K562 (cell line): Measurements from ENCODE around the gene GFRAL. TPM values are rescaled to one million over a fixed set of nuclear protein-coding genes. Genes with fewer than 3 reads are reported as not detected.

Source experiments
- ATAC-seq: fragments of 200-7000 bp; cut with Tn5 transposase; 3 replicates; pipeline ENCODE4 v1.9.1; 2020; ENCODE audit warnings: moderate library complexity
- BruUV-seq: library from RNA; stranded (reverse); fragments of 400-500 nt; replicated peaks from 2 replicates; lab custom pipeline; 2021; lab: Mats Ljungman, UMichigan
- CTCF ChIA-PET: fragments of 300-600 bp; formaldehyde crosslinking; extraction: SDS; loops from one replicate; lab custom pipeline; 2021; ENCODE audit warnings: low intra/inter-chr PET ratio; lab: Yijun Ruan, JAX
- POLR2A ChIA-PET: fragments of 300-600, 350-650 bp; sonication (Branson Sonifier 250); formaldehyde crosslinking; extraction: SDS; loops from one replicate; lab custom pipeline; 2021; ENCODE audit warnings: antibody characterized with exemption, inconsistent platforms; lab: Yijun Ruan, JAX
- DNase-seq, 4 experiments: peaks; one replicate each; pipeline versions ENCODE4 v3.0.0 to v3.0.0-alpha.2; 2011 to 2018; ENCODE audit warnings: low spot score in 3 of 4, mixed read lengths in 3 of 4; ENCODE audit errors: extremely low read depth in 1 of 4
- FAIRE-seq: peaks from 2 replicates; lab custom pipeline; 2011; peaks lifted over from hg19 to GRCh38; lab: Jason Lieb, UNC
- H2AFZ ChIP-seq: 2 replicates; pipeline ENCODE4 v1.6.0; 2011; ENCODE audit warnings: low read depth, low read length, control low read depth, inconsistent platforms
- H3K27ac ChIP-seq: fragments of 200-600 bp; 3 replicates; pipeline ENCODE4 v1.8.0; 2011; ENCODE audit warnings: low read depth, mild to moderate bottlenecking, control low read depth, inconsistent platforms, low read length, moderate library complexity, mixed read lengths; ENCODE audit errors: extremely low read depth
- H3K27me3 ChIP-seq, 2 experiments: fragments of 300-600 bp in 1 of 2; 2 replicates in 1 of 2; 3 replicates in 1 of 2; pipeline versions ENCODE4 v1.6.0 to v1.8.0; 2011; ENCODE audit warnings: inconsistent platforms in 2 of 2, low read length in 2 of 2, mild to moderate bottlenecking in 1 of 2, mixed read lengths in 1 of 2, moderate library complexity in 1 of 2; ENCODE audit not compliant: control insufficient read depth in 2 of 2, insufficient read depth in 2 of 2
- H3K36me3 ChIP-seq: fragments of 300-600 bp; 3 replicates; pipeline ENCODE4 v1.8.0; 2011; ENCODE audit warnings: mild to moderate bottlenecking, low read length, inconsistent platforms; ENCODE audit not compliant: control insufficient read depth, insufficient read depth
- H3K4me1 ChIP-seq, 2 experiments: fragments of 200-600 bp in 1 of 2; replicated peaks in 1 of 2; 2 replicates in 1 of 2; 3 replicates in 1 of 2; pipeline versions ENCODE4 v1.5.1 to v1.8.0; 2011; ENCODE audit warnings: inconsistent platforms in 2 of 2, low read length in 2 of 2, mild to moderate bottlenecking in 1 of 2, mixed read lengths in 1 of 2, moderate library complexity in 1 of 2; ENCODE audit not compliant: control insufficient read depth in 2 of 2, insufficient read depth in 2 of 2
- H3K4me2 ChIP-seq: 2 replicates; pipeline ENCODE4 v1.6.1; 2011; ENCODE audit warnings: low read length, control low read depth, inconsistent platforms, mixed read lengths; ENCODE audit not compliant: insufficient read depth
- H3K4me3 ChIP-seq: fragments of 200-600 bp; sonication (generic), shearing (Covaris generic); 2 replicates; pipeline ENCODE4 v1.5.1; 2016; ENCODE audit warnings: control low read depth, inconsistent platforms
- H3K79me2 ChIP-seq: fragments of 200-600 bp; 3 replicates; pipeline ENCODE4 v1.8.0; 2011; ENCODE audit warnings: low read length, inconsistent platforms; ENCODE audit not compliant: control insufficient read depth, insufficient read depth
- H3K9ac ChIP-seq, 2 experiments: 2 replicates each; pipeline versions ENCODE4 v1.6.0 to v1.6.1; 2011; ENCODE audit warnings: low read depth in 2 of 2, low read length in 2 of 2, control low read depth in 1 of 2, inconsistent platforms in 1 of 2, mild to moderate bottlenecking in 1 of 2, mixed read lengths in 1 of 2; ENCODE audit not compliant: insufficient read depth in 1 of 2
- H3K9me1 ChIP-seq: one replicate; pipeline ENCODE4 v1.6.0; 2011; ENCODE audit warnings: inconsistent platforms, mild to moderate bottlenecking, low read length, moderate library complexity; ENCODE audit not compliant: control insufficient read depth, insufficient read depth
- H3K9me3 ChIP-seq: replicated peaks from 2 replicates; pipeline ENCODE4 v1.5.1; 2011; ENCODE audit warnings: low read depth, low read length, inconsistent platforms; ENCODE audit not compliant: control insufficient read depth, insufficient read depth
- H4K20me1 ChIP-seq: replicated peaks from 2 replicates; pipeline ENCODE4 v1.6.1; 2011; ENCODE audit warnings: low read length, inconsistent platforms, mixed read lengths; ENCODE audit not compliant: control insufficient read depth, insufficient read depth
- CBX5 ChIP-seq: IDR thresholded peaks from 2 replicates; pipeline ENCODE4 v1.6.1; 2014; ENCODE audit warnings: low read depth, borderline replicate concordance
- POU5F1 ChIP-seq: fragments of 150-350 bp; IDR thresholded peaks from 2 replicates; pipeline ENCODE4 v1.6.1; 2014; ENCODE audit warnings: borderline replicate concordance, low read length, low read depth, mild to moderate bottlenecking; ENCODE audit not compliant: partially characterized antibody
- PYGO2 ChIP-seq: fragments of 450-650 bp; IDR thresholded peaks from 2 replicates; pipeline ENCODE4 v1.6.1; 2016; ENCODE audit warnings: mild to moderate bottlenecking, missing genetic modification characterization, moderate library complexity, missing compliant biosample characterization
- ZNF197 ChIP-seq: fragments of 200-800 bp; sonication (Bioruptor generic); IDR thresholded peaks from 2 replicates; pipeline ENCODE4 v1.6.1; 2016; ENCODE audit warnings: low read depth, missing genetic modification characterization, missing compliant biosample characterization
- WGBS: fragments of 100-300 bp; shearing (Covaris generic); methylation state at CpG from one replicate; pipeline ENCODE4 v1.1.6; 2016; ENCODE audit warnings: low coverage, mixed read lengths; ENCODE audit not compliant: insufficient coverage; ENCODE audit errors: missing lambda C conversion rate; 5-methylcytosine and 5-hydroxymethylcytosine counted together
- in situ Hi-C: fragments of 300-500 bp; cut with MboI; formaldehyde crosslinking; loops from 4 replicates; pipeline ENCODE4 v1.15.0; 2018; ENCODE audit warnings: inconsistent platforms, mixed read lengths
- intact Hi-C: fragments of 100-400 bp; cut with micrococcal nuclease; formaldehyde crosslinking; loops from 2 replicates; pipeline ENCODE4 v1.14.2; 2022
- polyA plus RNA-seq, 8 experiments: library from polyadenylated mRNA; depleted of rRNA in 4 of 8; stranded (reverse) in 5 of 8; unstranded in 3 of 8; fragments of >200 nt; fragmentation: Nextera tagmentation in 2 of 8; fragmentation: Illumina TruSeq in 1 of 8; extraction: Ambion mirVana in 2 of 8; extraction: Trizol in 1 of 8; gene quantifications; 2 replicates each; pipeline versions ENCODE4 v1.2.1 to v1.2.3, GENCODE V29; 2011 to 2014; ENCODE audit warnings: inconsistent platforms in 1 of 8, missing spikeins in 1 of 8
- total RNA-seq, 7 experiments: library from RNA; depleted of rRNA in 6 of 7; stranded (reverse); fragments of >200 nt in 6 of 7; fragmentation: Illumina TruSeq in 2 of 7; extraction: Trizol in 2 of 7; gene quantifications; 2 replicates each; pipeline versions ENCODE4 v1.2.1 to v1.2.3, GENCODE V29; 2011 to 2021; ENCODE audit warnings: low replicate concordance in 1 of 7
- TF ChIP-seq, protein P1 (sequence below): fragments of 450-650 bp; IDR thresholded peaks from 2 replicates; pipeline ENCODE4 v1.6.1; 2017; ENCODE audit warnings: mild to moderate bottlenecking, moderate library complexity
- TF ChIP-seq, protein P2 (sequence below), 2 experiments: fragments of 450-650 bp; formaldehyde crosslinking in 1 of 2; IDR thresholded peaks; 2 replicates each; pipeline versions ENCODE4 v1.4.0 to v1.6.1; 2014 to 2020; ENCODE audit warnings: mild to moderate bottlenecking in 2 of 2, borderline replicate concordance in 1 of 2, low read depth in 1 of 2

Gene GFRAL
- total and polyA plus RNA-seq, 9 of the 15 experiments (the other 6 are each of a cell fraction or from before 2014, with no cell fraction given): not detected

- no peak for ATAC-seq
- in situ Hi-C loops: no loop called here
- no peaks in the 10 kb centered on the region for H4K20me1 ChIP-seq
- TF ChIP-seq PYGO2 (tag): no peak
- TF ChIP-seq, protein P1, sequence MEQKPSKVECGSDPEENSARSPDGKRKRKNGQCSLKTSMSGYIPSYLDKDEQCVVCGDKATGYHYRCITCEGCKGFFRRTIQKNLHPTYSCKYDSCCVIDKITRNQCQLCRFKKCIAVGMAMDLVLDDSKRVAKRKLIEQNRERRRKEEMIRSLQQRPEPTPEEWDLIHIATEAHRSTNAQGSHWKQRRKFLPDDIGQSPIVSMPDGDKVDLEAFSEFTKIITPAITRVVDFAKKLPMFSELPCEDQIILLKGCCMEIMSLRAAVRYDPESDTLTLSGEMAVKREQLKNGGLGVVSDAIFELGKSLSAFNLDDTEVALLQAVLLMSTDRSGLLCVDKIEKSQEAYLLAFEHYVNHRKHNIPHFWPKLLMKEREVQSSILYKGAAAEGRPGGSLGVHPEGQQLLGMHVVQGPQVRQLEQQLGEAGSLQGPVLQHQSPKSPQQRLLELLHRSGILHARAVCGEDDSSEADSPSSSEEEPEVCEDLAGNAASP: no peak
- no peak for TF ChIP-seq CBX5
- TF ChIP-seq ZNF197 (CRISPR knock-in tag): no peak
- TF ChIP-seq, all 486 proteins: peak for 0
- Histone ChIP-seq H3K9ac (no peak overlapping the region), H3K79me2 (no peaks in the 10 kb centered on the region), H3K36me3 (no peaks in the 10 kb centered on the region), H3K9me3 (no peaks in the 10 kb centered on the region), H3K4me2 (no peak overlapping the region), H3K4me1 (no peaks in the 10 kb centered on the region), H2AFZ (no peak overlapping the region), H3K27me3 (no peaks in the 10 kb centered on the region), H3K4me3 (no peak overlapping the region), H3K9me1 (no peaks in the 10 kb centered on the region), H3K27ac (no peak overlapping the region)
- BruUV-seq: no TSS peak
- DNase-seq: no peak
- ChIA-PET CTCF (no interaction called here), POLR2A (no interaction called here)
- no peak for FAIRE-seq
- intact Hi-C loops: no loop called here
- WGBS: 0% methylated on average over 2 of the region's 2 CpGs
Observed at GRCh38 chr6:55290736-55291135, 36.5 kb upstream of the GFRAL start.

DNA sequence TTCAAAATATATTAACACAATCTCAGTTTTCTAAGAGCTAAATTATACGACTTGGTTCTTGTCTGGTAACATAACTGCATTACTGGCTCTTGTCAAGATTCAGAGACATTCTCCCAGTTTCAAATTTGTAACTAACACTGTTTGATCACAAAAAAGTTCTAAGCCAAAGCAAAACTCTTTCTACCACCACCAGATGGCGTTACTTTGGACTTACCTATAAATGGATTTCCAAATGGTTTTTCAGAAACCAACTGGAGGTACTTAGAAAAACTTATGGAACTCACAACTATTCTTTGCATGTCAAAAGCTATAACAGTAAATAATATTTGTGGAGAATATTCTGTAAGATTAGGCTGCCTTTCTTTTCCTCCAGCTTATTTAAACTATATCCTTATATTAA lies 34.2 kb upstream of the GFRAL start:
- H2AFZ ChIP-seq: no peak overlapping the region
- no TSS peak for BruUV-seq
- no peak for ATAC-seq
- ChIA-PET POLR2A (no interaction called here), CTCF (no interaction called here)
- no peaks in the 10 kb centered on the region for H3K4me1 ChIP-seq
- no peak overlapping the region for H3K9ac ChIP-seq
- H3K4me3 ChIP-seq: no peak overlapping the region
- no peaks in the 10 kb centered on the region for H3K9me1 ChIP-seq
- no peaks in the 10 kb centered on the region for H3K36me3 ChIP-seq
- H3K27me3 ChIP-seq: no peaks in the 10 kb centered on the region
- no peak for FAIRE-seq
- no peaks in the 10 kb centered on the region for H4K20me1 ChIP-seq
- intact Hi-C loops (no loop called here), in situ Hi-C loops (no loop called here)
- H3K4me2 ChIP-seq: no peak overlapping the region
- no peaks in the 10 kb centered on the region for H3K79me2 ChIP-seq
- no peak overlapping the region for H3K27ac ChIP-seq
- 0% methylated on average over 2 of the region's 2 CpGs for WGBS
- no peaks in the 10 kb centered on the region for H3K9me3 ChIP-seq
- DNase-seq: peak in 1 of 4 experiments; percentile 5
- TF ChIP-seq POU5F1: no peak
- TF ChIP-seq, protein P2, sequence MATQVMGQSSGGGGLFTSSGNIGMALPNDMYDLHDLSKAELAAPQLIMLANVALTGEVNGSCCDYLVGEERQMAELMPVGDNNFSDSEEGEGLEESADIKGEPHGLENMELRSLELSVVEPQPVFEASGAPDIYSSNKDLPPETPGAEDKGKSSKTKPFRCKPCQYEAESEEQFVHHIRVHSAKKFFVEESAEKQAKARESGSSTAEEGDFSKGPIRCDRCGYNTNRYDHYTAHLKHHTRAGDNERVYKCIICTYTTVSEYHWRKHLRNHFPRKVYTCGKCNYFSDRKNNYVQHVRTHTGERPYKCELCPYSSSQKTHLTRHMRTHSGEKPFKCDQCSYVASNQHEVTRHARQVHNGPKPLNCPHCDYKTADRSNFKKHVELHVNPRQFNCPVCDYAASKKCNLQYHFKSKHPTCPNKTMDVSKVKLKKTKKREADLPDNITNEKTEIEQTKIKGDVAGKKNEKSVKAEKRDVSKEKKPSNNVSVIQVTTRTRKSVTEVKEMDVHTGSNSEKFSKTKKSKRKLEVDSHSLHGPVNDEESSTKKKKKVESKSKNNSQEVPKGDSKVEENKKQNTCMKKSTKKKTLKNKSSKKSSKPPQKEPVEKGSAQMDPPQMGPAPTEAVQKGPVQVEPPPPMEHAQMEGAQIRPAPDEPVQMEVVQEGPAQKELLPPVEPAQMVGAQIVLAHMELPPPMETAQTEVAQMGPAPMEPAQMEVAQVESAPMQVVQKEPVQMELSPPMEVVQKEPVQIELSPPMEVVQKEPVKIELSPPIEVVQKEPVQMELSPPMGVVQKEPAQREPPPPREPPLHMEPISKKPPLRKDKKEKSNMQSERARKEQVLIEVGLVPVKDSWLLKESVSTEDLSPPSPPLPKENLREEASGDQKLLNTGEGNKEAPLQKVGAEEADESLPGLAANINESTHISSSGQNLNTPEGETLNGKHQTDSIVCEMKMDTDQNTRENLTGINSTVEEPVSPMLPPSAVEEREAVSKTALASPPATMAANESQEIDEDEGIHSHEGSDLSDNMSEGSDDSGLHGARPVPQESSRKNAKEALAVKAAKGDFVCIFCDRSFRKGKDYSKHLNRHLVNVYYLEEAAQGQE (IDR thresholded peaks at IDR 0.05; ENCODE audit: borderline replicate concordance): no peak
- TF ChIP-seq, protein P2 (CRISPR knock-in tag; IDR thresholded peaks at IDR 0.05; ENCODE audit: low read depth): no peak
